Mammary epithelial cell (primary cell): ENCODE measurements around the gene NR1I2.

Experiments used
- CTCF ChIP-seq, 2 donors: IDR thresholded peaks in 1 of 2; conservative IDR thresholded peaks in 1 of 2; 2 replicates each; pipeline ENCODE4 v1.5.1; 2011 to 2012; ENCODE audit warnings: inconsistent platforms in 2 of 2, low read length in 2 of 2, mild to moderate bottlenecking in 2 of 2, control low read depth in 1 of 2, low read depth in 1 of 2; ENCODE audit not compliant: insufficient read depth in 1 of 2; ENCODE audit errors: extremely low read depth in 1 of 2
- EZH2 ChIP-seq: IDR thresholded peaks from 2 replicates; pipeline ENCODE4 v1.6.1; 2012; ENCODE audit warnings: low read length, inconsistent platforms, borderline replicate concordance

- TF ChIP-seq CTCF (conservative IDR thresholded peaks at IDR 0.05 in 1 of 2, IDR thresholded peaks at IDR 0.05 in 1 of 2; ENCODE audit: extremely low read depth in 1 of 2, insufficient read depth in 1 of 2, low read depth in 1 of 2, low read length in 2 of 2) (no peak), EZH2 (no peak)
These were observed 43.2 kb upstream of the NR1I2 start for GRCh38 chr3:119738741-119739140.
